CD4-positive, alpha-beta memory T cell (primary cell): ENCODE data around the gene ZNF740. TPM values are rescaled to one million over a fixed set of nuclear protein-coding genes. Genes with fewer than 3 reads are reported as not detected.
A peak's percentile ranks its signal among the peaks of the same experiment; 100 is the strongest.
"Not testable (repeated sequence)": the region's sequence is repeated elsewhere in the genome, so short reads cannot be mapped to it uniquely, and the experiment has no call there.

ENCODE experiments used
- CTCF ChIA-PET: fragments of 350-600 bp; sonication (Branson Sonifier 250); formaldehyde crosslinking; loops from one replicate; lab custom pipeline; 2021; ENCODE audit warnings: inconsistent platforms; ENCODE audit not compliant: partially characterized antibody; lab: Charles Lee
- POLR2A ChIA-PET: fragments of 350-600 bp; sonication (Branson Sonifier 250); formaldehyde crosslinking; loops from one replicate; lab custom pipeline; 2021; ENCODE audit not compliant: partially characterized antibody; lab: Charles Lee
- DNase-seq, 5 donors: peaks; one replicate each; pipeline versions ENCODE4 v3.0.0 to v3.0.0-alpha.2; 2020 to 2022; ENCODE audit warnings: mixed read lengths in 1 of 5
- H3K27ac ChIP-seq: one replicate; pipeline ENCODE4 v1.7.0; 2013; ENCODE audit warnings: low read depth, low read length
- H3K27me3 ChIP-seq: 2 replicates; pipeline ENCODE4 v1.7.0; 2013; ENCODE audit warnings: mild to moderate bottlenecking, low read length, moderate library complexity; ENCODE audit not compliant: insufficient read depth
- H3K36me3 ChIP-seq: 2 replicates; pipeline ENCODE4 v1.7.0; 2013; ENCODE audit warnings: mild to moderate bottlenecking, low read length, moderate library complexity; ENCODE audit not compliant: insufficient read depth
- H3K4me1 ChIP-seq: 2 replicates; pipeline ENCODE4 v1.7.0; 2013; ENCODE audit warnings: mild to moderate bottlenecking, low read length, moderate library complexity; ENCODE audit not compliant: insufficient read depth
- H3K4me3 ChIP-seq, 2 donors: one replicate each; pipeline ENCODE4 v1.7.0; 2013; ENCODE audit warnings: low read length in 2 of 2, mild to moderate bottlenecking in 1 of 2
- H3K9me3 ChIP-seq, 2 donors: one replicate each; pipeline ENCODE4 v1.7.0; 2013; ENCODE audit warnings: low read length in 2 of 2, control low read depth in 1 of 2; ENCODE audit not compliant: control insufficient read depth in 1 of 2
- H3K27ac Mint-ChIP-seq, 7 donors: one replicate each; pipeline ENCODE4 v1.8.0; 2020 to 2021; ENCODE audit warnings: mixed read lengths in 7 of 7, mild to moderate bottlenecking in 6 of 7, inconsistent platforms in 3 of 7, moderate library complexity in 3 of 7
- H3K27me3 Mint-ChIP-seq, 2 donors: one replicate each; pipeline ENCODE4 v1.8.0; 2020 to 2021; ENCODE audit warnings: mixed read lengths in 2 of 2
- H3K36me3 Mint-ChIP-seq, 2 donors: one replicate each; pipeline ENCODE4 v1.8.0; 2020 to 2021; ENCODE audit warnings: mixed read lengths in 2 of 2, inconsistent platforms in 1 of 2, mild to moderate bottlenecking in 1 of 2
- H3K4me1 Mint-ChIP-seq, 4 donors: one replicate each; pipeline ENCODE4 v1.8.0; 2020 to 2021; ENCODE audit warnings: mixed read lengths in 4 of 4, mild to moderate bottlenecking in 1 of 4
- H3K4me3 Mint-ChIP-seq, 8 donors: one replicate each; pipeline ENCODE4 v1.8.0; 2020 to 2021; ENCODE audit warnings: mixed read lengths in 8 of 8, mild to moderate bottlenecking in 7 of 8, moderate library complexity in 6 of 8, inconsistent platforms in 3 of 8
- H3K9me3 Mint-ChIP-seq, 8 donors: one replicate each; pipeline ENCODE4 v1.8.0; 2020 to 2021; ENCODE audit warnings: mixed read lengths in 8 of 8, mild to moderate bottlenecking in 5 of 8, inconsistent platforms in 3 of 8, moderate library complexity in 1 of 8
- intact Hi-C: fragments of 100-400 bp; cut with micrococcal nuclease; formaldehyde crosslinking; loops from one replicate; pipeline ENCODE4 v1.15.1; 2023
- polyA plus RNA-seq, 2 donors: library from polyadenylated mRNA; unstranded; fragments of 300-500 nt; fragmentation: Illumina TruSeq; gene quantifications; one replicate each; pipeline ENCODE4 v1.2.3, GENCODE V29; 2021
- total RNA-seq, 2 experiments: library from RNA; stranded (reverse); gene quantifications; one replicate each; pipeline ENCODE4 v1.2.3, GENCODE V29; 2021

ZNF740 gene
- total and polyA plus RNA-seq, 4 experiments from 2014 or later = 0.90 to 113 (median 56.1) TPM

DNA sequence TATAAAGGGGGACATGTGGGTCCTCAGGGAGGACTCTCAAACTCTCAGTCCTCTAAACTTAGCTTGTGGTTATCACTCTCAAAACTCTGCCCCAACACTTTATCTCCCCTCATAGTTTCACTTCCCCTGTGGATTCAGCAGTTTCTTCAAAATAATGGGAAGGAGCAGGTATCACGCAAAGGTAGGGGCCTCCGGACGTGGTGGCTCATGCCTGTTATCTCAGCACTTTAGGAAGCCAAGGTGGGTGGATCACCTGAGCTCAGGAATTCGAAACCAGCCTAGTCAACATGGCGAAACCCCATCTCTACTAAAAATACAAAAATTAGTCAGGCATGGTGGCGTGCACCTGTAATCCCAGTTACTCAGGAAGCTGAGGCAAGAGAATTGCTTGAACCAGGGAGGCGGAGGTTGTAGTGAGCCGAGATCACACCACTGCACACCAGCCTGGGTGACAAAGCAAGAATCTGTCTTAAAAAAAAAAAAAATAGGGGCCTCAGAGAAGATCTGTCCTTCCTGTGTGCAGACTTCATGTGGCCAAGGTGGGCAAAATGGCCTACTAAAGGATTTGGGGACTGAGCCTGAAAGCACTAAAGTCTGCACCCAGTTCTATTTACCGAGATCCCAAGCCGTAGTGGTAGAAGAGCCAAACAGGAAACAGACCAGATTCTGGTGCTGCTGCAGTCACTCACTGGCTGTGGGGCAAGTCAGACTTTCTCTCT, 20.1 kb downstream of the ZNF740 start:
- intact Hi-C loops = loop anchor here (2.0 kb wide), 2 partner anchors 20 to 42 kb away; partner anchors contain the start of genes CSAD and ZNF740
- Mint-ChIP-seq H3K36me3 (peaks cover 42 to 59% of the 10 kb centered on the region in 2 donors), H3K4me3 (peak overlapping the region; percentile 66 to 89 (median 73)), H3K4me1 (peaks cover 48 to 84% (median 66%) of the 10 kb centered on the region in 4 donors), H3K27me3 (no peaks in the 10 kb centered on the region), H3K9me3 (no peaks in the 10 kb centered on the region), H3K27ac (peak overlapping the region; percentile 73 to 95 (median 86))
- no peaks in the 10 kb centered on the region for H3K9me3 ChIP-seq
- peaks cover 27% of the 10 kb centered on the region for H3K36me3 ChIP-seq
- H3K4me3 ChIP-seq = peak overlapping the region; percentile 12 to 29
- no peak for DNase-seq
- peak overlapping the region; percentile 41 for H3K27ac ChIP-seq
- POLR2A ChIA-PET = interaction anchor here (1.2 to 27.7 kb wide), 7 partner anchors 9 to 98 kb away, joined by 3 to 463 read pairs (median 6); partner anchors contain the start of genes CSAD, ESPL1, ITGB7 and SOAT2
- CTCF ChIA-PET = interaction anchor here (0.7 to 3.0 kb wide), 6 partner anchors 10 to 120 kb away, joined by 3 to 16 read pairs (median 4); partner anchors contain the start of gene AAAS
- H3K27me3 ChIP-seq = no peaks in the 10 kb centered on the region
- peaks cover 95% of the 10 kb centered on the region for H3K4me1 ChIP-seq

DNA sequence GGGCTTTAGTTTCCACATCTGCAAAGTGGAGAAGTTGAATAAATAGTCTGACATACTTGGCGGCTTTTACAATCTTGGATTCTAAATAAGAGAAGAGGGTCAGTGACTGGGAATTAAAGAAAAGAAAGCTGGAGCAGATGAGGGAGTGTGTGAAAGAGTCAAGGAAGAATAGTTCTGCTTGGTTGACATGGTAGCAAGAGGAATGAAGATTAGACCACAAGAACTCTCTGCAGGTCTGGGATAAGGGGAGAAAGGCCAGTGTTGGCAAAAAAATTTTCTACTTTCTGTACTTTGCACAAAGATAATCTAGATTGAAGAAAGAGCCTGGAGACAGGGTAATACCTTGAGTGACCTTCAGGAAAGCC, 20.6 kb downstream of the ZNF740 start:
- intact Hi-C loops = loop anchor here (2.0 kb wide), 2 partner anchors 20 to 42 kb away; partner anchors contain the start of genes CSAD and ZNF740
- peaks cover 38 to 56% of the 10 kb centered on the region in 2 donors for H3K36me3 Mint-ChIP-seq
- peak overlapping the region; percentile 66 to 89 (median 73) for H3K4me3 Mint-ChIP-seq
- DNase-seq = no peak
- CTCF ChIA-PET = interaction anchor here (0.8 to 3.0 kb wide), 7 partner anchors 9 to 85 kb away, joined by 3 to 16 read pairs (median 4); no protein-coding TSS in a partner anchor
- no peaks in the 10 kb centered on the region for H3K9me3 Mint-ChIP-seq
- no peaks in the 10 kb centered on the region for H3K27me3 ChIP-seq
- no peak overlapping the region for H3K27ac ChIP-seq
- peaks cover 100% of the 10 kb centered on the region for H3K4me1 ChIP-seq
- H3K4me3 ChIP-seq = no peak overlapping the region
- H3K27ac Mint-ChIP-seq = peak overlapping the region; percentile 73 to 95 (median 86)
- H3K27me3 Mint-ChIP-seq = no peaks in the 10 kb centered on the region
- POLR2A ChIA-PET = interaction anchor here (1.2 to 27.7 kb wide), 7 partner anchors 9 to 98 kb away, joined by 3 to 463 read pairs (median 4); partner anchors contain the start of genes CSAD, ESPL1, ITGB7 and SOAT2
- H3K9me3 ChIP-seq = no peaks in the 10 kb centered on the region
- peaks cover 22% of the 10 kb centered on the region for H3K36me3 ChIP-seq
- H3K4me1 Mint-ChIP-seq = peaks cover 49 to 89% (median 70%) of the 10 kb centered on the region in 4 donors

DNA sequence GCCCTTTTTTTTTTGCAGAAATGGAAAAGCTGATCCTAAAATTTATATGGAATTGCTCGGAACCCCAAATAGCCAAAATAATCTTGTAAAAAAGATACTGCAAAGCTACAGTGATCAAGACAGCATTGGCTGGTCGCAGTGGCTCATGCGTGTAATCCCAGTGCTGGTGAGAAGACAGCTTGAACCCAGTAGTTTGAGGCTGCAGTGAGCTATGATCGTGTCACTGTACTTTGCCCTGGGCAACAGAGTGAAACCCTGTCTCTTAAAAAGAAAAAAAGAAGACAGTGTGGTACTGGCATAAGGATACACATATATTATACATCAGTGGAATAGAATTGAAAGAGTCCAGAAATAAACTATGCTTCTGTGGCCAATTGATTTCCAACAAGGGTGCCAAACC, 21.1 kb downstream of the ZNF740 start:
- Mint-ChIP-seq H3K27ac (peak overlapping the region in 5 of 7 donors; percentile 19 to 84 (median 48)), H3K36me3 (peaks cover 33 to 52% of the 10 kb centered on the region in 2 donors), H3K27me3 (no peaks in the 10 kb centered on the region), H3K4me3 (peak overlapping the region in 5 of 8 donors; percentile 4 to 55 (median 31)), H3K9me3 (no peaks in the 10 kb centered on the region), H3K4me1 (peaks cover 49 to 89% (median 72%) of the 10 kb centered on the region in 4 donors)
- POLR2A ChIA-PET = interaction anchor here (1.2 to 27.7 kb wide), 7 partner anchors 8 to 99 kb away, joined by 3 to 463 read pairs (median 4); partner anchors contain the start of genes CSAD, ESPL1, ITGB7 and SOAT2
- intact Hi-C loops = loop anchor here (2.0 kb wide), 2 partner anchors 21 to 43 kb away; partner anchors contain the start of genes CSAD and ZNF740
- Histone ChIP-seq H3K36me3 (peaks cover 17% of the 10 kb centered on the region), H3K27ac (no peak overlapping the region), H3K27me3 (no peaks in the 10 kb centered on the region), H3K4me3 (no peak overlapping the region), H3K9me3 (no peaks in the 10 kb centered on the region), H3K4me1 (peaks cover 100% of the 10 kb centered on the region)
- DNase-seq = no peak
- CTCF ChIA-PET = interaction anchor here (0.8 to 1.5 kb wide), 6 partner anchors 11 to 119 kb away, joined by 3 to 5 read pairs (median 3); no protein-coding TSS in a partner anchor

DNA sequence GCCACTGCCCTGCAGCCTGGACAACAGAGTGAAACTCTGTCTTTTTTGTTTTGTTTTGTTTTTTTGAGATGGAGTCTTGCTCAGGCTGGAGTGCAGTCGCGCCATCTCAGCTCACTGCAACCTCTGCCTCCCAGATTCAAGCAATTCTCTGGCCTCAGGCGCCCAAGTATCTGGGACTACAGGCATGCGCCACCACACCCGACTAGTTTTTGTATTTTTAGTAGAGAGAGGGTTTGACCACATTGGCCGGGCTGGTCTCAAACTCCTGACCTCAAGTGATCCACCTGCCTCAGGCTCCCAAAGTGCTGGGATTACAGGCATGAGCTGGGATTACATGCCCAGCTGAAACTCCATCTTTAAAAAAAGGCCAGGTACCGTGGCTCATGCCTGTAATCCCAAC, 21.8 kb downstream of the ZNF740 start:
- Mint-ChIP-seq H3K4me1 (peaks cover 49 to 88% (median 72%) of the 10 kb centered on the region in 4 donors), H3K4me3 (peak overlapping the region in 1 of 8 donors; percentile 22), H3K27ac (peak overlapping the region in 4 of 7 donors; percentile 19 to 76 (median 37)), H3K36me3 (peaks cover 26 to 50% of the 10 kb centered on the region in 2 donors)
- DNase-seq, H3K27me3 Mint-ChIP-seq, H3K9me3 Mint-ChIP-seq, H3K4me3 ChIP-seq, H3K9me3 ChIP-seq, intact Hi-C loops, H3K27me3 ChIP-seq, H3K27ac ChIP-seq: not testable (repeated sequence)
- CTCF ChIA-PET = interaction anchor here (0.8 to 1.5 kb wide), 7 partner anchors 10 to 119 kb away, joined by 3 to 5 read pairs (median 3); partner anchors contain the start of gene ESPL1
- POLR2A ChIA-PET = interaction anchor here (1.2 to 27.7 kb wide), 6 partner anchors 8 to 66 kb away, joined by 3 to 463 read pairs (median 24); partner anchors contain the start of genes CSAD, ESPL1, ITGB7 and ZNF740
- Histone ChIP-seq H3K36me3 (peaks cover 10% of the 10 kb centered on the region), H3K4me1 (peaks cover 99% of the 10 kb centered on the region)

DNA sequence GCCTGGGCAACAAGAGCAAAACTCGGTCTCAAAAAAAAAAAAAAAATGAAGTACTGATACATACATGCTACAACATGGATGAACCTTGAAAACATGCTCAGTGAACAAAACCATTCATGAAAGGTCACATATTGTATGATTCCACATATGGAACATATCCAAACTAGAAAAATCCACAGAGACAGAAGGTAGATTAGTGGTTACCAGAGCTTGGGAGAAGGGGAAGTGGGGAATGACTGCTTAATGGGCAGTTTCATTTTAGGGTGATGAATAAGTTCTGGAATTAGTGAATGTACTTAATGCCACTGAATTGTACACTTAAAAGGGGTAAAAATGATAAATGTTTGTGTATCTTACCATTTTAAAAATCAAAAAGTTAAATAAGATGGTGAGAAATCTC, 23.8 kb downstream of the ZNF740 start:
- H3K4me3 ChIP-seq = no peak overlapping the region
- POLR2A ChIA-PET = interaction anchor here (0.7 to 27.7 kb wide), 3 partner anchors 17 to 43 kb away, joined by 3 to 463 read pairs (median 175); partner anchors contain the start of genes CSAD and ZNF740

DNA sequence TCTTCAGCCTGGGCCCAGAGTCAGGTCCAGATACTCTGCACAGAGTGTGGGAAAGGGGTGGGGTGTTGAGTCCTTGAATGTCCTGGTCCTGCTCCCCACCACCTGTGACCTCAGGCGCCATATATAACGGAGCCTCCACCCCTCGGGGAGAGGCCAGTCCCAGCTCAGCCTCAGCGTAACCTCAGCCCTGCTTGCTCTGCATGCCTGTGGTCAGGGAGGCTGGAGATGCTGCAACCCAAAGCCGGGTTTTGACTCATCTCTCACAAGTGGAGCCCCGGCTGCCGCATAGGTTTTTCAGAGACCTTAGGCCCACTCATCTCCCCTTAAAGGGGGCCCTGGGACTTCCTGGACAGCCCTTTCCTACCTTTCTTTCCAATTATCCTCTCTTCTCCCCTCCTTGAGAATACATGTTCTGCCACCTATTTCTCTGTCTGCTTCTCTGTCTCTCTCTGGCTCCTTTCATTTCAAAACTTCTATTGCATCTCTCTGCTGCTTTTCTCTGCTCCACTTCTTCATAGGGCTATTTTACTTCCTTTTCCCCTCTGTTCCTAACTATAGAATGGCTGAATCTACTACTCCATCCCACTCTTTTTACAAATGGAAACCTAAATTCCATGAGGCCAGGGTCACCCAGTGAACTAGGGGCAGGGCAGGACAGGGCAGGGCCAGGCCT, 25.4 kb downstream of the ZNF740 start:
- H3K9me3 ChIP-seq = no peaks in the 10 kb centered on the region
- Mint-ChIP-seq H3K9me3 (no peaks in the 10 kb centered on the region), H3K27me3 (no peaks in the 10 kb centered on the region), H3K4me3 (peak overlapping the region; percentile 81 to 98 (median 88)), H3K27ac (peak overlapping the region; percentile 76 to 96 (median 91)), H3K4me1 (peaks cover 40 to 84% (median 64%) of the 10 kb centered on the region in 4 donors), H3K36me3 (peaks cover 3 to 31% of the 10 kb centered on the region in 2 donors)
- CTCF ChIA-PET = interaction anchor here (1.1 to 12.8 kb wide), 6 partner anchors 42 to 139 kb away, joined by 3 to 339 read pairs (median 62); partner anchors contain the start of genes ESPL1, MYG1 and PFDN5
- peak overlapping the region; percentile 85 to 88 for H3K4me3 ChIP-seq
- POLR2A ChIA-PET = interaction anchor here (0.9 to 27.7 kb wide), 15 partner anchors 8 to 304 kb away, joined by 3 to 463 read pairs (median 4); partner anchors contain the start of genes CSAD, ESPL1, MYG1 and RARG
- intact Hi-C loops = no loop called here
- H3K4me1 ChIP-seq = peaks cover 99% of the 10 kb centered on the region
- no peaks in the 10 kb centered on the region for H3K27me3 ChIP-seq
- peaks cover 6% of the 10 kb centered on the region for H3K36me3 ChIP-seq
- DNase-seq = peak in 4 of 5 donors; percentile 32 to 80 (median 41)
- H3K27ac ChIP-seq = peak overlapping the region; percentile 79

More for the DNA sequence above, 23.8 kb downstream of the ZNF740 start:
- intact Hi-C loops = no loop called here
- Mint-ChIP-seq H3K4me1 (peaks cover 51 to 92% (median 74%) of the 10 kb centered on the region in 4 donors), H3K9me3 (no peaks in the 10 kb centered on the region), H3K27ac (peak overlapping the region in 6 of 7 donors; percentile 26 to 82 (median 48)), H3K27me3 (no peaks in the 10 kb centered on the region), H3K36me3 (peaks cover 11 to 37% of the 10 kb centered on the region in 2 donors), H3K4me3 (peak overlapping the region; percentile 12 to 98 (median 80))
- CTCF ChIA-PET = interaction anchor here (2.4 kb wide), 1 partner anchor 45 kb away, joined by 9 read pairs; no protein-coding TSS in a partner anchor
- H3K27ac ChIP-seq = no peak overlapping the region
- H3K27me3 ChIP-seq = no peaks in the 10 kb centered on the region
- no peak for DNase-seq
- peaks cover 8% of the 10 kb centered on the region for H3K36me3 ChIP-seq
- peaks cover 99% of the 10 kb centered on the region for H3K4me1 ChIP-seq
- no peaks in the 10 kb centered on the region for H3K9me3 ChIP-seq
